ENCODE data around the gene ADARB2.
"Not testable (repeated sequence)": the region's sequence is repeated elsewhere in the genome, so short reads cannot be mapped to it uniquely, and the experiment has no call there.

The ADARB2 gene

GRCh38 chr10:1229116-1229515 is 508.2 kb downstream of the ADARB2 start:
- CTCF ChIA-PET, result no interaction called here
- no peak for DNase-seq (ENCODE audit: extremely low spot score)
- POLR2A ChIA-PET, result no interaction called here
- TF ChIP-seq HDGF (IDR thresholded peaks at IDR 0.05; ENCODE audit: borderline replicate concordance), result no peak
- no peak for TF ChIP-seq ZNF384 (IDR thresholded peaks at IDR 0.05)

- ChIA-PET POLR2A (no interaction called here), CTCF (no interaction called here)
- no peak for DNase-seq (ENCODE audit: extremely low spot score)
- no peak for TF ChIP-seq ELF4 (IDR thresholded peaks at IDR 0.05)
- no peak for TF ChIP-seq CTBP1 (IDR thresholded peaks at IDR 0.05; ENCODE audit: borderline replicate concordance)
- TF ChIP-seq L3MBTL2 (conservative IDR thresholded peaks at IDR 0.05), result no peak
- no peak for TF ChIP-seq SUZ12 (IDR thresholded peaks at IDR 0.05)
- no peak for TF ChIP-seq ZNF384 (IDR thresholded peaks at IDR 0.05)
Observed at GRCh38 chr10:1228467-1228975, 508.8 kb downstream of the ADARB2 start.

- CTCF ChIA-PET, result interaction anchor here (1.9 kb wide), 1 partner anchor 17 kb away, joined by 4 read pairs; no protein-coding TSS in a partner anchor
Observed at GRCh38 chr10:1227510-1228402, 509.6 kb downstream of the ADARB2 start.

GRCh38 chr10:1226907-1227306 is 510.4 kb downstream of the ADARB2 start:
- POLR2A ChIA-PET; DNase-seq (ENCODE audit: extremely low spot score): not testable (repeated sequence)
- CTCF ChIA-PET, result interaction anchor here (1.9 kb wide), 1 partner anchor 17 kb away, joined by 4 read pairs; no protein-coding TSS in a partner anchor

More at GRCh38 chr10:1227510-1228402, 509.6 kb downstream of the ADARB2 start:
- TF ChIP-seq HDGF (IDR thresholded peaks at IDR 0.05; ENCODE audit: borderline replicate concordance), result no peak
- no peak for TF ChIP-seq FOXM1 (IDR thresholded peaks at IDR 0.05; ENCODE audit: borderline replicate concordance)
- TF ChIP-seq SP1 (IDR thresholded peaks at IDR 0.05), result no peak
- no peak for TF ChIP-seq NFRKB (IDR thresholded peaks at IDR 0.05)
- no peak for TF ChIP-seq CTBP1 (IDR thresholded peaks at IDR 0.05; ENCODE audit: borderline replicate concordance)
- TF ChIP-seq ZNF384 (IDR thresholded peaks at IDR 0.05), result no peak
- POLR2A ChIA-PET, result no interaction called here
- DNase-seq (ENCODE audit: extremely low spot score), result no peak

- CTCF ChIA-PET; DNase-seq (ENCODE audit: extremely low spot score); POLR2A ChIA-PET: not testable (repeated sequence)
- 0 out of 2 replicates have a peak, but pooled peaks have one; percentile 29 for TF ChIP-seq TARDBP (IDR thresholded peaks at IDR 0.05)
Observed at GRCh38 chr10:1219874-1220273, 517.5 kb downstream of the ADARB2 start.

- ChIA-PET CTCF (no interaction called here), POLR2A (no interaction called here)
- no peak for TF ChIP-seq ARNT (IDR thresholded peaks at IDR 0.05)
- TF ChIP-seq LEF1 (IDR thresholded peaks at IDR 0.05; ENCODE audit: borderline replicate concordance), result no peak
- TF ChIP-seq SP1 (IDR thresholded peaks at IDR 0.05), result no peak
- TF ChIP-seq FOXA1 (IDR thresholded peaks at IDR 0.05), result no peak
- TF ChIP-seq NFRKB (IDR thresholded peaks at IDR 0.05), result no peak
- no peak for TF ChIP-seq PKNOX1 (IDR thresholded peaks at IDR 0.05)
- TF ChIP-seq BHLHE40 (IDR thresholded peaks at IDR 0.05; ENCODE audit: borderline replicate concordance), result no peak
- no peak for TF ChIP-seq HDGF (IDR thresholded peaks at IDR 0.05; ENCODE audit: borderline replicate concordance)
- TF ChIP-seq ZNF384 (IDR thresholded peaks at IDR 0.05), result no peak
- TF ChIP-seq FOXK2 (IDR thresholded peaks at IDR 0.05), result no peak
- no peak for TF ChIP-seq SUZ12 (IDR thresholded peaks at IDR 0.05)
- TF ChIP-seq ELF4 (IDR thresholded peaks at IDR 0.05), result no peak
- TF ChIP-seq FOXM1 (IDR thresholded peaks at IDR 0.05; ENCODE audit: borderline replicate concordance), result no peak
- TF ChIP-seq CTBP1 (IDR thresholded peaks at IDR 0.05; ENCODE audit: borderline replicate concordance), result no peak
- TF ChIP-seq L3MBTL2 (conservative IDR thresholded peaks at IDR 0.05), result no peak
- no peak for TF ChIP-seq TARDBP (IDR thresholded peaks at IDR 0.05)
- no peak for DNase-seq (ENCODE audit: extremely low spot score)
Observed at GRCh38 chr10:1217661-1218060, 519.7 kb downstream of the ADARB2 start.

GRCh38 chr10:1217237-1217587 is 520.1 kb downstream of the ADARB2 start:
- no peak for DNase-seq (ENCODE audit: extremely low spot score)
- ChIA-PET POLR2A (no interaction called here), CTCF (no interaction called here)
- TF ChIP-seq SUZ12 (IDR thresholded peaks at IDR 0.05), result no peak
- TF ChIP-seq CTBP1 (IDR thresholded peaks at IDR 0.05; ENCODE audit: borderline replicate concordance), result no peak
- no peak for TF ChIP-seq HDGF (IDR thresholded peaks at IDR 0.05; ENCODE audit: borderline replicate concordance)
- no peak for TF ChIP-seq ELF4 (IDR thresholded peaks at IDR 0.05)
- TF ChIP-seq FOXM1 (IDR thresholded peaks at IDR 0.05; ENCODE audit: borderline replicate concordance), result no peak
- no peak for TF ChIP-seq LEF1 (IDR thresholded peaks at IDR 0.05; ENCODE audit: borderline replicate concordance)
- TF ChIP-seq FOXK2 (IDR thresholded peaks at IDR 0.05), result no peak
- no peak for TF ChIP-seq PKNOX1 (IDR thresholded peaks at IDR 0.05)
- no peak for TF ChIP-seq ZNF384 (IDR thresholded peaks at IDR 0.05)
- no peak for TF ChIP-seq BHLHE40 (IDR thresholded peaks at IDR 0.05; ENCODE audit: borderline replicate concordance)

Data from HEK293T (cell line).